HCT116 (cell line): ENCODE measurements around the gene TBC1D4. TPM values are rescaled to one million over a fixed set of nuclear protein-coding genes. Genes with fewer than 3 reads are reported as not detected.

Experiments
- ATAC-seq: fragments of 200-7000 bp; cut with Tn5 transposase; 2 replicates; pipeline ENCODE4 v1.9.1; 2020; ENCODE audit warnings: mild to moderate bottlenecking, moderate library complexity
- BruUV-seq: library from RNA; stranded (reverse); fragments of 400-500 nt; replicated peaks from 2 replicates; lab custom pipeline; 2021; lab: Mats Ljungman, UMichigan
- CTCF ChIA-PET: fragments of 300-600 bp; sonication (Branson Sonifier 250); formaldehyde crosslinking; loops from one replicate; lab custom pipeline; 2021; ENCODE audit warnings: antibody characterized with exemption; lab: Charles Lee
- POLR2A ChIA-PET: fragments of 300-600, 350-600 bp; sonication (Branson Sonifier 250); formaldehyde crosslinking; loops from one replicate; lab custom pipeline; 2021; ENCODE audit warnings: antibody characterized with exemption; lab: Charles Lee
- RAD21 ChIA-PET, 2 experiments: fragments of 300-600 bp; sonication (Branson Sonifier 250); formaldehyde crosslinking; loops; one replicate each; lab custom pipeline; 2023; ENCODE audit warnings: low total read pairs in 2 of 2; ENCODE audit not compliant: uncharacterized antibody in 2 of 2, unreplicated experiment in 2 of 2, low non-redundant PET in 1 of 2; lab: Charles Lee
- DNase-seq: peaks from one replicate; pipeline ENCODE4 v3.0.0-alpha.2; 2010; ENCODE audit warnings: low read depth, low spot score
- H2AFZ ChIP-seq: fragments of 200-600 bp; shearing (Covaris generic), sonication (generic); 2 replicates; pipeline ENCODE4 v1.6.1; 2017; ENCODE audit warnings: low read depth, mixed run types, mixed read lengths, antibody characterized with exemption, low read length; ENCODE audit not compliant: poor library complexity, severe bottlenecking
- H3K27ac ChIP-seq: 2 replicates; pipeline ENCODE4 v1.5.1; 2012; ENCODE audit warnings: low read depth, low read length
- H3K27me3 ChIP-seq: fragments of 200-600 bp; sonication (generic); 2 replicates; pipeline ENCODE4 v1.6.1; 2016; ENCODE audit warnings: mixed run types, low read length, mixed read lengths; ENCODE audit not compliant: insufficient read depth
- H3K36me3 ChIP-seq, 2 experiments: fragments of 200-500 bp in 1 of 2; fragments of 200-600 bp in 1 of 2; sonication (Bioruptor generic) in 1 of 2; sonication (generic) in 1 of 2; 2 replicates each; pipeline versions ENCODE4 v1.5.1 to v1.6.1; 2014 to 2016; ENCODE audit warnings: low read length in 2 of 2, inconsistent platforms in 1 of 2, mixed read lengths in 1 of 2, mixed run types in 1 of 2; ENCODE audit not compliant: insufficient read depth in 2 of 2, control insufficient read depth in 1 of 2
- H3K4me1 ChIP-seq, 2 experiments: fragments of 200-600 bp in 1 of 2; sonication (generic) in 1 of 2; 2 replicates each; pipeline versions ENCODE4 v1.5.1 to v1.6.1; 2012 to 2017; ENCODE audit warnings: low read length in 2 of 2, inconsistent platforms in 1 of 2, mild to moderate bottlenecking in 1 of 2, mixed read lengths in 1 of 2, mixed run types in 1 of 2, moderate library complexity in 1 of 2; ENCODE audit not compliant: insufficient read depth in 2 of 2, control insufficient read depth in 1 of 2
- H3K4me2 ChIP-seq: fragments of 200-600 bp; sonication (generic); 2 replicates; pipeline ENCODE4 v1.6.1; 2017; ENCODE audit warnings: mixed run types, low read length, mixed read lengths
- H3K4me3 ChIP-seq, 2 experiments: fragments of 200-600 bp in 1 of 2; sonication (generic) in 1 of 2; replicated peaks in 1 of 2; 2 replicates each; pipeline ENCODE4 v1.5.1; 2011 to 2016; ENCODE audit warnings: low read length in 2 of 2, control low read depth in 1 of 2, low read depth in 1 of 2, mild to moderate bottlenecking in 1 of 2, mixed read lengths in 1 of 2, mixed run types in 1 of 2
- H3K79me2 ChIP-seq: fragments of 200-600 bp; sonication (generic); 2 replicates; pipeline ENCODE4 v1.6.1; 2017; ENCODE audit warnings: mild to moderate bottlenecking, mixed run types, low read length, moderate library complexity, mixed read lengths; ENCODE audit not compliant: insufficient read depth
- H3K9ac ChIP-seq: fragments of 200-600 bp; sonication (generic); 2 replicates; pipeline ENCODE4 v1.6.1; 2016; ENCODE audit warnings: low read length, mixed read lengths
- H3K9me2 ChIP-seq: fragments of 200-600 bp; sonication (generic), shearing (Covaris generic); 2 replicates; pipeline ENCODE4 v1.6.1; 2017; ENCODE audit warnings: mixed run types, mild to moderate bottlenecking, moderate library complexity; ENCODE audit not compliant: insufficient read depth
- H3K9me3 ChIP-seq, 2 experiments: fragments of 200-500 bp in 1 of 2; fragments of 200-600 bp in 1 of 2; sonication (Bioruptor generic) in 1 of 2; sonication (generic) in 1 of 2; 2 replicates each; pipeline ENCODE4 v1.6.1; 2014 to 2017; ENCODE audit warnings: low read length in 2 of 2, mixed read lengths in 2 of 2, inconsistent platforms in 1 of 2, low read depth in 1 of 2, mild to moderate bottlenecking in 1 of 2, mixed run types in 1 of 2, moderate library complexity in 1 of 2; ENCODE audit not compliant: control insufficient read depth in 1 of 2, insufficient read depth in 1 of 2
- H4K20me1 ChIP-seq: fragments of 200-600 bp; sonication (generic), shearing (Covaris generic); 2 replicates; pipeline ENCODE4 v1.6.1; 2017; ENCODE audit warnings: mixed run types, mild to moderate bottlenecking, moderate library complexity; ENCODE audit not compliant: insufficient read depth
- CBX3 ChIP-seq: IDR thresholded peaks from 2 replicates; pipeline ENCODE4 v1.6.1; 2012; ENCODE audit warnings: low read depth
- CEBPB ChIP-seq: IDR thresholded peaks from 2 replicates; pipeline ENCODE4 v1.6.1; 2012; ENCODE audit warnings: low read depth
- EZH2phosphoT487 ChIP-seq: fragments of 200-600 bp; IDR thresholded peaks from 2 replicates; pipeline ENCODE4 v1.6.1; 2018; ENCODE audit warnings: antibody characterized with exemption, borderline replicate concordance
- RAD21 ChIP-seq: IDR thresholded peaks from 2 replicates; pipeline ENCODE4 v1.6.1; 2012; ENCODE audit warnings: low read depth, mild to moderate bottlenecking
- SP1 ChIP-seq: IDR thresholded peaks from 2 replicates; pipeline ENCODE4 v1.6.1; 2012; ENCODE audit warnings: low read depth
- SRF ChIP-seq: IDR thresholded peaks from 2 replicates; pipeline ENCODE4 v1.6.1; 2012; ENCODE audit warnings: low read depth
- ZNF274 ChIP-seq: fragments of 200-500 bp; sonication (Bioruptor generic); IDR thresholded peaks from 2 replicates; pipeline ENCODE4 v1.6.1; 2014; ENCODE audit warnings: mild to moderate bottlenecking, low read depth, low read length, inconsistent platforms
- intact Hi-C: fragments of 100-400 bp; cut with micrococcal nuclease; formaldehyde crosslinking; loops from 2 replicates; pipeline ENCODE4 v1.10.0; 2022
- total RNA-seq: library from RNA; stranded (reverse); gene quantifications from one replicate; pipeline ENCODE4 v1.2.1, GENCODE V29; 2021; ENCODE audit not compliant: unreplicated experiment
- TF ChIP-seq, protein P1 (sequence below): IDR thresholded peaks from 2 replicates; pipeline ENCODE4 v1.6.1; 2012; ENCODE audit warnings: low read depth

Gene TBC1D4
- total RNA-seq, 1 experiment from 2014 or later: 24.6 TPM

DNA sequence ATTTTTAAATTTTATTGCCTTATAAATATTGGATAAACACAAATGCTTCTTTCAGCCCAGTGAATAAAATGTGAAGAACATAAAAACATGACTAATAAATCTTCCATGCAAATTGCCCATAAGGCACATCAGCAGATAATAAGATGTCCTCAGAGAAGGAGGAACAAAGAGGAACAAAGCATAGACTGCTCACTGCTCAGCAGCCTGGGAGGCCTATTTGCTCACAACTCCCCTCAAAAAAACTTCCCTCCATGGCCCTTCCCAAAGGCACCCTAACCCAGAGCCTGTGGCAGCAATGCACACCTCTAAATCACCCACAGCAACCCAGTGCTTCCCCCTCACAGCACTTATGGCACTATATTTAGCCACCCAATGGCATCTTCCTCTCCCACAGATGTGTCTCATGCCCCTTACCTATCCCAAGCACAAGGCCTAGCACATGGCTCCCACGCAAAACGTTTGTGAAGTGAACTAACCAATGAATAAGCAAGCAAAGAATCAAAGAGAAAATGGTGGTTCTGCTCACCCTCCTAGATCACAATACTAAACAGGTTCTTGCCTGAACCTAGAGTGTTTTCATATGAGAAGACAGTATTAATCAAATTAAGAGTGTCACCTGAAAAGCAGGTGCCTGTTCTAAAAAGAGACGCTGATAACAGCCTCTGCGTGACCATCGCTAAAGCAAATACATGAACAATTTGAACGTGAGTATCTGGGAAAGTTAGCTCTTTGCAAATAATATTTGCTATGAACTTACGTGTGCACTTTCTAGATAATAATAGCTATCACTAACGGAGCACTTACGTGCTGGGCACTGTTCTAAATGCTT, 96.9 kb downstream of the TBC1D4 start:
- Histone ChIP-seq H3K27me3 (no peaks in the 10 kb centered on the region), H3K79me2 (peaks cover 15% of the 10 kb centered on the region; the same call in 1 of the 2 replicates), H4K20me1 (peaks cover 8% of the 10 kb centered on the region; the same call in 1 of the 2 replicates), H3K4me3 (no peak overlapping the region), H3K9me2 (no peaks in the 10 kb centered on the region), H3K27ac (no peak overlapping the region), H3K9me3 (no peaks in the 10 kb centered on the region), H3K36me3 (no peaks in the 10 kb centered on the region), H2AFZ (no peak overlapping the region), H3K4me2 (no peak overlapping the region), H3K4me1 (peaks cover 0 to 4% of the 10 kb centered on the region in 2 experiments; a peak in 1 of 4 replicates), H3K9ac (no peak overlapping the region)
- DNase-seq (no peak), ATAC-seq (no peak)
- intact Hi-C loops: no loop called here
- POLR2A ChIA-PET: no interaction called here
- TF ChIP-seq ZNF274 (no peak), CBX3 (no peak), SP1 (no peak), RAD21 (no peak), SRF (no peak), CEBPB (no peak), EZH2phosphoT487 (no peak)
- TF ChIP-seq, protein P1, sequence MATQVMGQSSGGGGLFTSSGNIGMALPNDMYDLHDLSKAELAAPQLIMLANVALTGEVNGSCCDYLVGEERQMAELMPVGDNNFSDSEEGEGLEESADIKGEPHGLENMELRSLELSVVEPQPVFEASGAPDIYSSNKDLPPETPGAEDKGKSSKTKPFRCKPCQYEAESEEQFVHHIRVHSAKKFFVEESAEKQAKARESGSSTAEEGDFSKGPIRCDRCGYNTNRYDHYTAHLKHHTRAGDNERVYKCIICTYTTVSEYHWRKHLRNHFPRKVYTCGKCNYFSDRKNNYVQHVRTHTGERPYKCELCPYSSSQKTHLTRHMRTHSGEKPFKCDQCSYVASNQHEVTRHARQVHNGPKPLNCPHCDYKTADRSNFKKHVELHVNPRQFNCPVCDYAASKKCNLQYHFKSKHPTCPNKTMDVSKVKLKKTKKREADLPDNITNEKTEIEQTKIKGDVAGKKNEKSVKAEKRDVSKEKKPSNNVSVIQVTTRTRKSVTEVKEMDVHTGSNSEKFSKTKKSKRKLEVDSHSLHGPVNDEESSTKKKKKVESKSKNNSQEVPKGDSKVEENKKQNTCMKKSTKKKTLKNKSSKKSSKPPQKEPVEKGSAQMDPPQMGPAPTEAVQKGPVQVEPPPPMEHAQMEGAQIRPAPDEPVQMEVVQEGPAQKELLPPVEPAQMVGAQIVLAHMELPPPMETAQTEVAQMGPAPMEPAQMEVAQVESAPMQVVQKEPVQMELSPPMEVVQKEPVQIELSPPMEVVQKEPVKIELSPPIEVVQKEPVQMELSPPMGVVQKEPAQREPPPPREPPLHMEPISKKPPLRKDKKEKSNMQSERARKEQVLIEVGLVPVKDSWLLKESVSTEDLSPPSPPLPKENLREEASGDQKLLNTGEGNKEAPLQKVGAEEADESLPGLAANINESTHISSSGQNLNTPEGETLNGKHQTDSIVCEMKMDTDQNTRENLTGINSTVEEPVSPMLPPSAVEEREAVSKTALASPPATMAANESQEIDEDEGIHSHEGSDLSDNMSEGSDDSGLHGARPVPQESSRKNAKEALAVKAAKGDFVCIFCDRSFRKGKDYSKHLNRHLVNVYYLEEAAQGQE: no peak
- CTCF ChIA-PET: interaction anchor here (1.5 kb wide), 1 partner anchor 13 kb away, joined by 4 read pairs; no protein-coding TSS in a partner anchor
- no TSS peak for BruUV-seq
- RAD21 ChIA-PET: no interaction called here
